ENCODE data around the gene IGF2R.

IGF2R gene

GRCh38 chr6:160055378-160055777, 86.5 kb downstream of the IGF2R start:
- in situ Hi-C loops (cut with HindIII; ENCODE audit: low pct_ligation_motif_present, low pct_unique_long_range_greater_than_20kb, low sequenced_read_pairs) = no loop called here
- no peak for DNase-seq

- in situ Hi-C loops (cut with HindIII; ENCODE audit: low pct_ligation_motif_present, low pct_unique_long_range_greater_than_20kb, low sequenced_read_pairs) = no loop called here
- DNase-seq = no peak
Measured at GRCh38 chr6:160055813-160056212, 86.9 kb downstream of the IGF2R start.

GRCh38 chr6:160057080-160057479, 88.2 kb downstream of the IGF2R start:
- in situ Hi-C loops (cut with HindIII; ENCODE audit: low pct_ligation_motif_present, low pct_unique_long_range_greater_than_20kb, low sequenced_read_pairs) = no loop called here
- DNase-seq = no peak

GRCh38 chr6:160058603-160059215, 89.8 kb downstream of the IGF2R start:
- DNase-seq = no peak
- in situ Hi-C loops (cut with HindIII; ENCODE audit: low pct_ligation_motif_present, low pct_unique_long_range_greater_than_20kb, low sequenced_read_pairs) = no loop called here

- in situ Hi-C loops (cut with HindIII; ENCODE audit: low pct_ligation_motif_present, low pct_unique_long_range_greater_than_20kb, low sequenced_read_pairs) = no loop called here
- no peak for DNase-seq
Measured at GRCh38 chr6:160060221-160060620, 91.3 kb downstream of the IGF2R start.

GRCh38 chr6:160060920-160061447, 92.1 kb downstream of the IGF2R start:
- in situ Hi-C loops (cut with HindIII; ENCODE audit: low pct_ligation_motif_present, low pct_unique_long_range_greater_than_20kb, low sequenced_read_pairs) = no loop called here
- no peak for DNase-seq

- in situ Hi-C loops (cut with HindIII; ENCODE audit: low pct_ligation_motif_present, low pct_unique_long_range_greater_than_20kb, low sequenced_read_pairs) = no loop called here
- no peak for DNase-seq
Measured at GRCh38 chr6:160063771-160064413, 95.0 kb downstream of the IGF2R start.

- in situ Hi-C loops (cut with HindIII; ENCODE audit: low pct_ligation_motif_present, low pct_unique_long_range_greater_than_20kb, low sequenced_read_pairs) = no loop called here
- no peak for DNase-seq
Measured at GRCh38 chr6:160065200-160065599, 96.3 kb downstream of the IGF2R start.

- no peak for DNase-seq
- in situ Hi-C loops (cut with HindIII; ENCODE audit: low pct_ligation_motif_present, low pct_unique_long_range_greater_than_20kb, low sequenced_read_pairs) = no loop called here
Measured at GRCh38 chr6:160067564-160067963, 98.7 kb downstream of the IGF2R start.

GRCh38 chr6:160068346-160068745, 99.5 kb downstream of the IGF2R start:
- DNase-seq = no peak
- in situ Hi-C loops (cut with HindIII; ENCODE audit: low pct_ligation_motif_present, low pct_unique_long_range_greater_than_20kb, low sequenced_read_pairs) = no loop called here

- in situ Hi-C loops (cut with HindIII; ENCODE audit: low pct_ligation_motif_present, low pct_unique_long_range_greater_than_20kb, low sequenced_read_pairs) = no loop called here
- no peak for DNase-seq
Measured at GRCh38 chr6:160069050-160069454, 100.2 kb downstream of the IGF2R start.

- in situ Hi-C loops (cut with HindIII; ENCODE audit: low pct_ligation_motif_present, low pct_unique_long_range_greater_than_20kb, low sequenced_read_pairs) = no loop called here
- no peak for DNase-seq
Measured at GRCh38 chr6:160069459-160069858, 100.6 kb downstream of the IGF2R start.

GRCh38 chr6:160070427-160070826, 101.5 kb downstream of the IGF2R start:
- in situ Hi-C loops (cut with HindIII; ENCODE audit: low pct_ligation_motif_present, low pct_unique_long_range_greater_than_20kb, low sequenced_read_pairs) = no loop called here
- DNase-seq = no peak

GRCh38 chr6:160070831-160071230, 101.9 kb downstream of the IGF2R start:
- in situ Hi-C loops (cut with HindIII; ENCODE audit: low pct_ligation_motif_present, low pct_unique_long_range_greater_than_20kb, low sequenced_read_pairs) = no loop called here
- DNase-seq = no peak

- in situ Hi-C loops (cut with HindIII; ENCODE audit: low pct_ligation_motif_present, low pct_unique_long_range_greater_than_20kb, low sequenced_read_pairs) = no loop called here
- no peak for DNase-seq
Measured at GRCh38 chr6:160071805-160072690, 103.2 kb downstream of the IGF2R start.

- in situ Hi-C loops (cut with HindIII; ENCODE audit: low pct_ligation_motif_present, low pct_unique_long_range_greater_than_20kb, low sequenced_read_pairs) = no loop called here
- DNase-seq = no peak
Measured at GRCh38 chr6:160073272-160073671, 104.4 kb downstream of the IGF2R start.

- no peak for DNase-seq
- in situ Hi-C loops (cut with HindIII; ENCODE audit: low pct_ligation_motif_present, low pct_unique_long_range_greater_than_20kb, low sequenced_read_pairs) = no loop called here
Measured at GRCh38 chr6:160076009-160076408, 107.1 kb downstream of the IGF2R start.

GRCh38 chr6:160077024-160077423, 108.1 kb downstream of the IGF2R start:
- in situ Hi-C loops (cut with HindIII; ENCODE audit: low pct_ligation_motif_present, low pct_unique_long_range_greater_than_20kb, low sequenced_read_pairs) = no loop called here
- no peak for DNase-seq

- no peak for DNase-seq
- in situ Hi-C loops (cut with HindIII; ENCODE audit: low pct_ligation_motif_present, low pct_unique_long_range_greater_than_20kb, low sequenced_read_pairs) = no loop called here
Measured at GRCh38 chr6:160077526-160077925, 108.6 kb downstream of the IGF2R start.

Measured in ACHN (cell line).